GM21367 (cell line): ENCODE data around the gene ARHGAP10.
"Not testable (repeated sequence)": the region's sequence is repeated elsewhere in the genome, so short reads cannot be mapped to it uniquely, and the experiment has no call there.

ENCODE experiments used
- ATAC-seq: cut with Tn5 transposase; IDR thresholded peaks from one replicate; pipeline ENCODE4 v1.9.1; 2021; ENCODE audit not compliant: unreplicated experiment

ARHGAP10 gene

GRCh38 chr4:147885216-147885615 lies 153.3 kb downstream of the ARHGAP10 start:
- not testable (repeated sequence) for ATAC-seq

DNA sequence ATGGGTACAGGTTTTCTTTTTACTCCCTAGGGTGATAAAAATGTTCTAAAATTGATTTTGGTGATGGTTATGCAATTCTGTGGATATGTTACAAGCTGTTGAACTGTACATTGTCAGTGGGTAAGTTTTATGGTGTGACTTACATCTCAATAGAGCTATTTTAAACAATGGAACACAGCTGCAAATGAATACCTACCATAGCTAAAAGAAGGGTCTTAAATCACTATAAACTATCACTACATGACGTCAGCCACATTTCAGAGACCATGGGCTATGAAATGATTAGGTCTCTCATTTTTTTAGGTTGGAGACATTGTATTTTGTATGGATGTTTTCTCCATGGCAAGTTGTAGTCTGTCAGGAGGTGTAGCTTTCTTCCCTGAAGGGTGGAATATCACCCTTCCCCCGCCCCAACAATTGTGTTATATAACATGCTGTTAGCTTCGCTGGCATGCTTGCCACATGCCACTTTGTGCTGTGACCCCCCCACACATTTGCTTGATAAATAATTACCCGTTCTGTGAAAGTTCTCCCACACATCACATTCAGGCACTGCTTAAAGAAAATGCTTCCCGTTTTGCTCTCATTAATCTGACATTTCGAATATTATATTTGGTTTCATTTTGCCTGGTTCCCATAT lies 159.7 kb downstream of the ARHGAP10 start:
- ATAC-seq, result no peak

DNA sequence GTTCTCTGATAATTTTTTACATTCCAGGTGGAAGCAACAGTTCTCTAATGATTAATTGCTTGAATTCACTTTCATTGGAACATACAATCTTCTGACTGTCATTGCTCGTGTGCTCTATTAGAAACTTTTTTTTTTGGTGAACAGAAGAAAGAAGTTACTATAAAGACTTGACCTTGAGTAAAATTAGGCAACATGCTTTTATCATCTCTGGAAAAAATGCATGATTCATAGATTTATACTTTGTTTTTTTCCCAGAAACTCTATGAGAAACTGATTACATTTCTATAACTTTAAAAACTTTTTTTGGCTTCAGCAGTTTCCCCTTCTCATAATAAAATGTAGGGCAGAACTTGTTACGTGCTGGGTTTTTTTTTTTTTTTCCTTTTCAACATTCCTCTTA lies 167.6 kb downstream of the ARHGAP10 start:
- no peak for ATAC-seq

DNA sequence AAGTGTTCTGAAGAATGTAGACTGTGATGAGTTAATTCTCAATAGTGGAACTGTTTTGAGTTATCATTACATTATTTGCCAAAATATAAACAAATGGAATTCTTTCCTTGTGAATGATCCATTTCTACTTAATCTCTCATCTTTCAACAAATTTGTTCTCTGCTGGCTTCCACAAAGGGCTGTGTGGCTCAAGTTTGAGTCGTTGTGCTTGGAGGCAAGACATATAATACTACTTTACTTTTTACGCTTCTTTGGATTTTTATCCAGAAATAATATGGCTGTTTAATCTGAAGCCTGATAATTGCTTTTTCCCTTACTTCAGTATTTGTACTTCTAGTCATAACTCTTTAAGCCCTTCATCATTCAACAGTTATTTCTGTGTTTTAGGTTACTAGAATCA lies 169.5 kb downstream of the ARHGAP10 start:
- no peak for ATAC-seq

DNA sequence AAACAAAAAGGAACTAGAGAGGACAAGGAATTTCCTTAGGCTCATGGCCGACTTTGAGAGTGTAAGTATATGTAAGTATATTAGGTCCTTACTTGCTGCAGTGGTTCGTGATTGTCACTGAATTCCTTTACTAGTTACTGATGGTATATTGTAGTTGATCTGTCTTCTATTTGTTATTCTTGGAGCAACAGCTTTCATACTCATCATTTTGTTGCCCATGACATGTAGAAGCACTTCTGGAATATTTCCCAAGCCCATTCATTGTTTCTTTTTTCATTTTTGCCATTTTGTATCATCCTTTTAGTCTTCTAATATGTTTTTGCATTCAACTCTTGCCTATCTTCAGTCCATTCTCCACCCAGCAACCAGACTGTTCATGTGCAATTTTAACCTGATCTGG lies 170.0 kb downstream of the ARHGAP10 start:
- ATAC-seq, result no peak

DNA sequence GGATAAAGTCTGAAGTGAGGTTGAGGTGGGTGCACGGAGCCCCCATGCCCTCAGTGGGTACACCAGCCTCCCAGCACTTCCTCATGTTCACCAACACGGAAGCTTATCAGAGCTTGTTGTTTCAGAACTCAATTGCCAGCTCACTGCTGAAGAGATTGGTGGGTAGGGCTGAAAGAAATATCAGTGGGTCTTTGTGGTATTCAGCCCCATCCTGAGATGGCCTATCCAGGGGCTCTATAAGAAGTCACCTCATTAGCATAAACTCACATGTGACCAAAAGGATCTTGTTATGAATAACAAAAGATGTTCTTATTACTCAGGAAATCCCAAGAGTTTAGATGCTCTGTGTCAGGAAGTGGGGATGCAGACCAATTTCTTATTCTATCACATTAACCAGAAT lies 177.3 kb downstream of the ARHGAP10 start:
- no peak for ATAC-seq

DNA sequence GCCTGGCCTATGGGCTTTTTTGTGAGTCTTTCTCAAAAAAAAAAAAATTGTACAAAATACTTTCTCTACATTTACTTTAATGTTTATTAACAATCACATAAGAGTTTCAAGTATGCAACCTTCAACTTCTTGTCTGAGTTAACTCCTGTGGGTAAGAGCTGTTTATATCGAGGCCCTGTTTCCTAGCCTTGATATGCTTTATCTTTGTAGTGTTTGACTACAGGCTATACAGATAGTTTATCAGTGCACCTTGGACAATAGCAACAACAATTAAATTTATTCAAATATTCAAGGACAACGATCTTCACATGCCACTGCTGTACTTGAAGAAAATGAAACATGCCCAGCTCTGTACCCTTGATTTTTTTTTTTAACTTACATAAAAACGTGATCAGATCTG lies 178.4 kb downstream of the ARHGAP10 start:
- ATAC-seq, result no peak

- not testable (repeated sequence) for ATAC-seq
Measured at GRCh38 chr4:147912106-147912505, 180.2 kb downstream of the ARHGAP10 start.

DNA sequence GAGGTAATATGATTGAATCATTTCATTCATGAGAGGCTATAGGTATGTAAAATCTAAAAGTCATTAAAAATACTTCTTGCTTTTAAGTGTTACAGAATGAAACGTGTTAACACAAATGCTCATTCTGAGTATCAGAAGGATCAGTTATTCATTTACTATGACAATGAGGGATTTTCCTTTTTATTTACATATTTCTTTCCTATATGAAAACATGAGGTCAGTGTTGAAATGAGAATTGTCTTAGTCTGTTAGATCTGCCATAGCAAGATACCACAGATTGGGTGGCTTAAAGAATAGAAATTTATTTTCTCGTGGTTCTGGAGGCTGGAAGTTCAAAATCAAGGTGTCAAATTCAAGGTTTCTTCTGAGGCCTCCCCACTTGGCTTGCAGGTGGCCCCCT lies 181.2 kb downstream of the ARHGAP10 start:
- ATAC-seq, result no peak

- ATAC-seq, result no peak
Measured at GRCh38 chr4:147916351-147916750, 184.5 kb downstream of the ARHGAP10 start.

GRCh38 chr4:147923381-147923780 lies 191.5 kb downstream of the ARHGAP10 start:
- ATAC-seq, result no peak

GRCh38 chr4:147923854-147924253 lies 192.0 kb downstream of the ARHGAP10 start:
- ATAC-seq, result no peak

DNA sequence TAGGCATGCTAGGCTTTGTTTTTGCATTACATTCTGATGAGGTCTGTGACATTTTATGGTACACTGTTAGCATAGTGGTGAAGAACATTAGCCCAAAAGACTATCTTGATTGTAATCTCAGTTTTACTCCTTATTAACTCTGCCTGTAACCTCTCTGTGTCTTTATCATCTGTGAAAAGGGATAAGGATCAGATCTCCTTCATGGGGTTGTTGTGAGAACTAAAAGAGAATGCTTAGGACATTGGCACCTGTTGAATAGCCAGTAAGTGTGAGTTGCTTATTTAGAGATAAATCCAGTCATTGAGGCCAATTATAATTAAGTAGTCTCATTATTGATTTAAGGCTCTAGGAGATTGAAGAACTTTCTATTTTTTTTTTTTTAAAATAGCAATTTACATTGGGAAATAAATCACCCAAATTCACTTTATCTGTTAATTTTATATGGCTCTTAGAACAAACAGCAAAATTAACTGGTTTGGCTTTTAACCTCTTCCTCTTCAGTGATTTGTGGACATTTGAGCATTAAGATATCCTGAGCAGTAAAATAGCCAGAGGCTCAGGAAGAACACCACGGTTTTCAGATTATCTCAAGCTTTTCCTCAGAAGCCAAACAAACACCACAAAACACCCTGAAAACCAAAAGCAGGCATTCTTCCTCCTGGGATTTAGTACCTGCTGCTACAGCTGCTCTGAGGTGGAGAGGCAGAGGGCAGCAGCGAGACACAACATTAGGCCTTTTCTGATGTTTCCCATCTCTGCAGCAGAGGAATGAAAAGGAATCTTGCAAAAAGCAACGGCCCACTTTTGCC lies 192.9 kb downstream of the ARHGAP10 start:
- ATAC-seq, result no peak

DNA sequence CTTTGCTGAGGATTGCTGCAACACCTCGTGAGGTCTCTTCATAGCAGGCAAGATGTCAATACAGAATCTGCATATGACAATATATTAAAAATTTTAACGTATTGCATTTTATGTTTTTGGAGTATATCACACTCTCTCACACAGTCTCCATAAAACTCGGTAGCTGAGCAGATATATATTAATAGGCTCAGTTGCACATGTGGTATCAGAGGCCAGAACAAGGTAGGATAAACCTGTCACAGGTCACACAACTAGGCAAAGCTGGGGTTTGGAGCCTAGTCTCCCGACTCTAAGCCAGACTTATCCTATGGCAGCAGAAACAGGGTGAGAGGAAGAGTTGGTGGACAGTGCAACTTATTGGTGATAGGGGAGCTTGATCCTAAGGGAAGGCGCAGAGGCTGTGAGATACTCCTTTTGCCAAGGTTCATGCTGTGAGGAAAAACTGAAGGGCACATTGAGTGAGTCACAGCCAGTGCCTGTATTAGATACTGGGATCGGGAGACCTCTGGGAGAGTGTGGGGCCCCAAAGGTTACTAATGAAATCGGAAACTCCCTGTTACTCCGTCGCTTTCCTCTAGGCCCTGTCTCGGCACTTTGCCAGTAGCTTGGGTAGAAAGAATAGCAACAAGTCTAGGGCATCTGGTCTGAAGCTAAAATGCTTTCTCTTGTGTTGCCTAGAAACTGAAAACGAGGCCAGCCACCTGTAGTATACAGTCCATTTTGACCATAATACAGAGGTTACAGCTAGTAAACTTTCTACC lies 195.7 kb downstream of the ARHGAP10 start:
- ATAC-seq, result no peak

DNA sequence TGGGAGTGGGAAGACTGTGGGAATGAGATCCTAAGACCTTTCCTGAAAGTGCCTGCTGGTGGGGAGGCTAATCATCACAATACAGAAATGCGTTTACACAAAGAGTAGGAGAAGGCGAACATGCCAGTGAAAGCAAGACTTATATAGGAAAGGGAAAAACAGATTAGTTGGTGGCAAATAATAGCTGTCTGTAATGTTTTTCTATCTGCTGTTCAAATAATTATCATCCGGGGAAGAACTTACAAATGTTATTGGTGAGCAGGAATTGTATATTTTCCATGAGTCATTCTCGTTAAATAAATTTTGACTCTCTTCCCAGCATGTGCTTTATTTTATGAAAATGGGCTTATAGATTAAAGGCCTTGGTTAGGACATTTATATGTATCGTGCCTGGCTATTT lies 196.5 kb downstream of the ARHGAP10 start:
- ATAC-seq, result no peak

DNA sequence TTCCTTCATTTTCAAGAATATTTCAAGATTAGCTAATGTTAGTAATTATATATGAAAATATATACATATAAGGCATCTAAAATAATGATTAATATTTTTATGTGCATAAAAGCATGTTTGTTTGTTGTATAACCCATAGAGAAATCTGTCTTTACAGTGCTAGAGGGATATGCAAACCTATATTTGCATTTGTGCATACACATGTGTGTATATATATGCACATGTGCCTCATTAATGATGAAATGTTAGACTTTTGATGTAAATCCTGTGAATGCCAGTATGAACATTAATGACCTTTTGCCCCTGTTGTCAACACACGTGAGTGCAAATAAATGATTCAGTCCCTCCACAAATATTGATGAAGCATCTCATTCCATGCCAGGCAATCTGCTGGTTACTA lies 197.9 kb downstream of the ARHGAP10 start:
- no peak for ATAC-seq

- no peak for ATAC-seq
Measured at GRCh38 chr4:147933316-147933715, 201.4 kb downstream of the ARHGAP10 start.

DNA sequence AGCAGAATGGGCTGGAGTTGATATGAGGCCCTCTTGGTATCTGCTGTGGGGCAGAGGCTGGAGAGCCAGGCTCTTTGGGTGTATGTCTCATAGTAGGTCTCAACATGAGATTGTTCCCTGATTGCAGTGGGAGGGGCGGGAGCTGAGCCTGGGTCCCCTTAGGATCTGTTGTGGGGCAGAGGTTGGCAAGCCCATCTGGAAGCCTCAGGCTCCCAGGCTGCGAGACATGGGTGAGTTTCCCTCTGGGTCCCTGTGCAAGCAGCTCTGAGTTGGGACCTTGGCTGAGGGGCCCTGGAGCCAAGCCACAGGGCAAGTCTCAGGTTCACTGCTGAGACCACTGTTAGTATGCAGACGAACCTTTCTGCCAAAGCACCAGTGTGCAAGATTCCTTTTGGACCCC lies 201.9 kb downstream of the ARHGAP10 start:
- no peak for ATAC-seq

- ATAC-seq, result no peak
Measured at GRCh38 chr4:147938496-147938895, 206.6 kb downstream of the ARHGAP10 start.

- no peak for ATAC-seq
Measured at GRCh38 chr4:147940171-147940570, 208.3 kb downstream of the ARHGAP10 start.

DNA sequence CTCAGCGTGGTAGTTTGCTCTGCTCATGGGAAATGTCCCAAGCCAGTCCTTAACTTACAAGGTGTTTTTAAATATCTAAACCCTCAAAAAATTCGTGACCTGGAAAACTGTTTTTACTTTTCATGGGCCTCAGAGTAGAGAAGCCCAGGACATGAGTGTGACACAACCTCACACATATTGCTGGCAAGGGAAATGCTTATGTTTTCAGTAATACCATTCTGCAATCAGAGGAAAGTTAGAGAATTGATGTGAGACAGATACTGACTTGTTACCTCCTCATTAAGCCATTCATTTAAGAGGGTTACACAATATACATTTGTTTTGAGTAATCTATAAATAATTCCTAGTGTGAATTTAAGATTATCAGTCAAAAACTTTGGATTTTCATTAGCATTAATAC lies 209.5 kb downstream of the ARHGAP10 start:
- no peak for ATAC-seq

DNA sequence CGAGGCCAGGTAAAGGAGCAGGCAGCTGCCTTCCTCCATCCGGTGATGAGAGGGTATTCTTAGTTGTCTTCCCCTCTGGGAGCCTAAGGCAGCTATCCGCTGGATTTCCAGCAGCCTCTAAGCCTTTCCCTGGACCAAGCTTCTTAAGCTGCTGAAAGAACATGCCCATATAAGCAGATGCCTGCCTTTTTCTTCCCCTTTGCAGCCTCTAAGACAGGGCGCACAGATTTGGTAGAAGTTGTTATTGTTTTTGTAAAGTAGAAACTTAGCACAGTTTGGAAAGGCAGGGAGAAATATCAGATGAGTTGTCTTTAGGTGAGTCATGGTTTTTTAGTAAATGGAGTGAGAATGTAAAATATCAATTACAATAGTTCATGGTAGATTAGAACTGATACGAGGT lies 210.8 kb downstream of the ARHGAP10 start:
- ATAC-seq, result peak; percentile 33
